Breast epithelium (tissue), 3 donors: Measurements from ENCODE around the gene ZNF688.

ENCODE experiments used
- POLR2A ChIP-seq: fragments of 450-650 bp; IDR thresholded peaks from one replicate; pipeline ENCODE4 v1.6.1; 2016; ENCODE audit warnings: antibody characterized with exemption, mild to moderate bottlenecking, moderate library complexity
- POLR2AphosphoS5 ChIP-seq, 3 donors: sonication (generic); formaldehyde crosslinking; IDR thresholded peaks; one replicate each; pipeline ENCODE4 v1.6.1; 2017; ENCODE audit warnings: antibody characterized with exemption in 3 of 3
- TF ChIP-seq, protein P1 (sequence below), 3 donors: fragments of 450-650 bp; IDR thresholded peaks; one replicate each; pipeline ENCODE4 v1.5.1; 2016 to 2017; ENCODE audit warnings: antibody characterized with exemption in 3 of 3, mild to moderate bottlenecking in 3 of 3, moderate library complexity in 3 of 3

DNA sequence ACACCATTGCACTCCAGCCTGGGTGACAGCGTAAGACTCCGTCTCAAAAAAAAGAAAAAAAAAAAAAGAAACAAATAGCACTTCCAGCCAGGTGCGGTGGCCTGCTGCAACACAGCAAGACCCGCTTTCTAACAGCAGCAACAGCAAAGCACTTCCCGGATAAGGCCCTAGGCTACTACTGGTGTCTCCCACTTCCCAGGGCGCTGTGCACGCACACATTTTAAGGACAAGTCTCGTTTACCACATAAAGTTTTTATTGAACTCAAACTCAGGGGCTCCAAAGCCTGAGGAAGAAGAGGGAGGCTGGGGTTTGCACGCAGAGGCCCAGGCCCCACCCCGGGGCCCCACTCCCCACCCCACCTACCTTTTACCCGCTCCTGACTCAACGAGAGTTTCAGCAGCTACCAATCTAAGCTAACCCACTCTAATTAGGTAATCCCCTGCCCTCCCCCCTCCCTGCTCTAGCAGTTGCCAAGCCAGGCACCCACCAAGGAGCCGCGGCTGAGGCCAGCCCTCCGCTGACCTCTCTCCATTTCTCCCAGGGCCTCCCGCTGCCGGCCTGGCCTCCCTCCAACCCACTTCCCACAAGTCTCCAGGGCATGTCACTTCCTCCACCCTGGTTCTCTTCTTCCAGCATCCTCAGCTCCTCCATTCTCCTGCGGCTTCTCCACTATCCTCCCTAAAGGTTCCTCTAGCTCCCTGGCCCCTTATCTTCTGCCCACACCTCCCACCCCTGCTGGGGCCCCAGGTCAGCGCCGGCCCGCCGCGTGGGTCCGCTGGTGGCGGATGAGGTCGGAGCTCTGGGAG, 47.5 kb downstream of the ZNF688 start:
- TF ChIP-seq, protein P1, sequence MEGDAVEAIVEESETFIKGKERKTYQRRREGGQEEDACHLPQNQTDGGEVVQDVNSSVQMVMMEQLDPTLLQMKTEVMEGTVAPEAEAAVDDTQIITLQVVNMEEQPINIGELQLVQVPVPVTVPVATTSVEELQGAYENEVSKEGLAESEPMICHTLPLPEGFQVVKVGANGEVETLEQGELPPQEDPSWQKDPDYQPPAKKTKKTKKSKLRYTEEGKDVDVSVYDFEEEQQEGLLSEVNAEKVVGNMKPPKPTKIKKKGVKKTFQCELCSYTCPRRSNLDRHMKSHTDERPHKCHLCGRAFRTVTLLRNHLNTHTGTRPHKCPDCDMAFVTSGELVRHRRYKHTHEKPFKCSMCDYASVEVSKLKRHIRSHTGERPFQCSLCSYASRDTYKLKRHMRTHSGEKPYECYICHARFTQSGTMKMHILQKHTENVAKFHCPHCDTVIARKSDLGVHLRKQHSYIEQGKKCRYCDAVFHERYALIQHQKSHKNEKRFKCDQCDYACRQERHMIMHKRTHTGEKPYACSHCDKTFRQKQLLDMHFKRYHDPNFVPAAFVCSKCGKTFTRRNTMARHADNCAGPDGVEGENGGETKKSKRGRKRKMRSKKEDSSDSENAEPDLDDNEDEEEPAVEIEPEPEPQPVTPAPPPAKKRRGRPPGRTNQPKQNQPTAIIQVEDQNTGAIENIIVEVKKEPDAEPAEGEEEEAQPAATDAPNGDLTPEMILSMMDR (IDR thresholded peaks at IDR 0.05): no peak
- TF ChIP-seq POLR2AphosphoS5 (IDR thresholded peaks at IDR 0.05) (no peak), POLR2A (no peak)
